HEK293T (cell line): ENCODE results near the gene RRP8.

ENCODE experiments used
- ARNT ChIP-seq: fragments of 450-650 bp; IDR thresholded peaks from 2 replicates; pipeline ENCODE4 v1.6.1; 2017; ENCODE audit warnings: mild to moderate bottlenecking
- BHLHE40 ChIP-seq: fragments of 450-650 bp; IDR thresholded peaks from 2 replicates; pipeline ENCODE4 v1.6.1; 2016; ENCODE audit warnings: mild to moderate bottlenecking, moderate library complexity, borderline replicate concordance
- CTBP1 ChIP-seq: fragments of 450-650 bp; IDR thresholded peaks from 2 replicates; pipeline ENCODE4 v1.6.1; 2016; ENCODE audit warnings: borderline replicate concordance
- ELF4 ChIP-seq: fragments of 450-650 bp; IDR thresholded peaks from 2 replicates; pipeline ENCODE4 v1.6.1; 2017; ENCODE audit warnings: antibody characterized with exemption
- FOXA1 ChIP-seq: fragments of 450-650 bp; IDR thresholded peaks from 2 replicates; pipeline ENCODE4 v1.6.1; 2016; ENCODE audit warnings: mild to moderate bottlenecking
- FOXM1 ChIP-seq: fragments of 450-650 bp; IDR thresholded peaks from 2 replicates; pipeline ENCODE4 v1.6.1; 2017; ENCODE audit warnings: mild to moderate bottlenecking, borderline replicate concordance
- HDGF ChIP-seq: fragments of 450-650 bp; IDR thresholded peaks from 2 replicates; pipeline ENCODE4 v1.6.1; 2017; ENCODE audit warnings: antibody characterized with exemption, borderline replicate concordance
- L3MBTL2 ChIP-seq: fragments of 450-650 bp; conservative IDR thresholded peaks from 2 replicates; pipeline ENCODE4 v1.6.1; 2016; ENCODE audit warnings: mild to moderate bottlenecking
- LEF1 ChIP-seq: fragments of 450-650 bp; IDR thresholded peaks from 2 replicates; pipeline ENCODE4 v1.6.1; 2017; ENCODE audit warnings: mild to moderate bottlenecking, borderline replicate concordance
- SP1 ChIP-seq: fragments of 450-650 bp; IDR thresholded peaks from 2 replicates; pipeline ENCODE4 v1.6.1; 2017

GRCh38 chr11:6620636-6621035 lies 17.2 kb upstream of the RRP8 start:
- TF ChIP-seq FOXA1 = no peak
- TF ChIP-seq FOXM1 = no peak
- TF ChIP-seq CTBP1 = no peak
- TF ChIP-seq HDGF = no peak
- no peak for TF ChIP-seq SP1
- no peak for TF ChIP-seq BHLHE40
- no peak for TF ChIP-seq LEF1
- no peak for TF ChIP-seq ARNT
- TF ChIP-seq L3MBTL2 = no peak
- no peak for TF ChIP-seq ELF4
